Fibroblast of skin of scalp (primary cell): ENCODE measurements around the gene SYCE1.
"Not testable (repeated sequence)": the region's sequence is repeated elsewhere in the genome, so short reads cannot be mapped to it uniquely, and the experiment has no call there.

ENCODE experiments used
- DNase-seq: peaks from one replicate; pipeline ENCODE4 v3.0.0-alpha.2; 2013

Gene SYCE1

DNA sequence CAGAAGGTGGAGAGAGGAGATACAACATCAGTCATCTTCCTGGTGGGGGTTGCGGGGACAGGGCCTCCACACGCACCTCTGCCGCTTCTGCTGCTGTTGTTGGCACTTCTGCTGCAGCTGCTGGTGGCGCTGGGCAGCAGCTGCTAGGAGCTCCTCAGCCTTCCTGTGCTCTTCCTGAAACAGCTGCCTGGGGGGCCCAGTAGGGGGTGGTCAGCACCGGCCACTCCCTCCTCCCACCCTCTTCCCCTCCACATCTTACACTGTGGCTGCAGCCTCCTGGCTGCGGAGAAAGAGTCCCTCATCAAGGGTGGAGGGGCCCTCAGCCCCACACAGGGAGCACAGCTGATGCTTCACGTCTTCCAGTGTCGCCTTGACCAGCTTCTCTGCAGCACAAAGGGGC, 9.9 kb downstream of the SYCE1 start:
- DNase-seq, result no peak

DNA sequence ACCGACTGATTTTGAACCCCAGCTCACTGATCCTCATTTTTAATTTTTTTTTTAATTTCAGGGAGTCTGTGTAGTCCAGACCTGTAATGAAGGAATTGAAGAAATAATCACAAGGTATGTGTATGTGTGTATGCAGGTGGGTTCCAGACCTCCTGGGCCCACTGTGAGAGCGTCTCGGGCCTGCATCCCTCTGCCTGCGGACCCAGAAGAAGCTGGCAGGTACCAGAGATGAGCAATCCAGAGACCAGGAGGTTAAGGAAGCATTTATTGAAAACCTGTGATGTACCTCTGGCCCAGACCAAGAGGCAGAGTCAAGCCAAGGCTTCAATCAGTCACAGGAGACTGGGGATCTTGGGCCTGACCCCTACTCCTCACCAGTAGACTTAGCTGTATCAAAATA, 10.8 kb downstream of the SYCE1 start:
- DNase-seq, result no peak

DNA sequence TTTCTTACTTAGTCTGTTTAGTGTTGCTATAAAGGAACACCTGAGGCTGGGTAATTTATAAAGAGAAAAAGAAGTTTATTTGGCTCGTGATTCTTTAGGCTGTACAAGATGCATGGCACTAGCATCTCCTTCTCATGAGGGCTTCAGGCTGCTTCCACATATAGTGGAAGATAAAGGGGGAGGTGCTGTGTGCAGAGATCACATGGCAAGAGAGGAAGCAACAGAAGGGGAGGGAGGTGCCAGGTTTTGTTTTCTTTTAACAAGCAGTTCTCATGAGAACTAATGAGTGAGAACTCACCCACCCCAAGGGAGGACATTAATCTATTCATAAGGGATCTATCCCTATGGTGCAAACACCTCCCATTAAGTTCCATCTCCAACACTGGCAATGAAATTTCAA, 20.9 kb downstream of the SYCE1 start:
- no peak for DNase-seq

DNA sequence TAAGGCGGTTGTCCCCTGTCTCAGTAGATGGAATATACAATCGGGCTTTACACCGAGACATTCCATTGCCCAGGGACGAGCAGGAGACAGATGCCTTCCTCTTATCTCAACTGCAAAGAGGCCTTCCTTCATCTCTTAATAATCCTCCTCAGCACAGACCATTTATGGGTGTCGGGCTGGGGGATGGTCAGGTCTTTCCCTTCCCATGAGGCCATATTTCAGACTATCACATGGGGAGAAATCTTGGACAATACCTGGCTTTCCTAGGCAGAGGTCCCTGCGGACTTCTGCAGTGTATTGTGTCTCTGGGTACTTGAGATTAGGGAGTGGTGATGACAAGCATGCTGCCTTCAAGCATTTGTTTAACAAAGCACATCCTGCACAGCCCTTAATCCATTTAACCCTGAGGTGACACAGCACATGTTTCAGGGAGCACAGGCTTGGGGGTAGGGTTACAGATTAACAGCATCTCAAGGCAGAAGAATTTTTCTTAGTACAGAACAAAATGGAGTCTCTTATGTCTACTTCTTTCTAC, 23.9 kb downstream of the SYCE1 start:
- DNase-seq, result not testable (repeated sequence)

DNA sequence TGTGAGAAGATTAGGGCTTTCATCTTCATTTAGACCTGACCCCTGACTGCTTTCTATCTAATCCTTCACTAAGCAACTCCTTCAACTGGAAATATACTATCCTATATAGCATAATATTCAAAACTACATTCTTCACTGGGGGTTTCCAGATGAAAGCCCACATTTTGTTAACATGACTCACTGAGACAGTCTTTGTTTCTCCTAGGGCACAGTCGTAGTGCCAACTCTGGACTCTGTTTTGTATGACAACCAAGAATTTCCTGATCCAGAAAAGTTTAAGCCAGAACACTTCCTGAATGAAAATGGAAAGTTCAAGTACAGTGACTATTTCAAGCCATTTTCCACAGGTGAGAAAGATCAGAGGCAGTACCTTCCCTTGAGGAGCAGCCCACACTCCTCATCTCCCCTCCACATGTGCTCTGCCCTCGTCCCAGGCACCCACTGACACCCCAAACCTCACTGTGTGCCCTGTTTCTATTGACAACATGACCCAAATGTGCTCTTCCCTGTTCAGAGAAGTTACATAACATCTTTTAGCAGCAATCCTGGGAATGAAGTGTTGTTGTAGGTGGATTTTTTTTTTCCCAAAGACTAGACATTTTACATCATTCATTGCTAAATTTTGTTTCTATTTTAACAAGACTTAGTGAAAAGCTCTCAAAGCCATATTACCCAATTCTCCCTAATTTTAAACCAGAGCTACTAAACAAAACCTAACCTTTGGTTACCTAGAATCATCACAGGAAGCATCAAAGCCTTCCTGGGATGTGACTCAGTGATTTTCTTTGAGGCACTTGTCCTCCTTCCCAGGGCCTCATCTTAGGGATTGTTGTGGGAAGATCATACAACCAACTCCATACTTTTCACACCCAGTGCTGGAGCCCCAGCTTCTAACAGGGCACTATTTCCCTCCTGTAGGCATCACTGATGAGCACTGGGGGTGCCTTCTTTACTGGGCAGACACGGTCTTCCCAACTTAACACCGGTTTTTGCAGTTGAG, 27.5 kb downstream of the SYCE1 start:
- no peak for DNase-seq

DNA sequence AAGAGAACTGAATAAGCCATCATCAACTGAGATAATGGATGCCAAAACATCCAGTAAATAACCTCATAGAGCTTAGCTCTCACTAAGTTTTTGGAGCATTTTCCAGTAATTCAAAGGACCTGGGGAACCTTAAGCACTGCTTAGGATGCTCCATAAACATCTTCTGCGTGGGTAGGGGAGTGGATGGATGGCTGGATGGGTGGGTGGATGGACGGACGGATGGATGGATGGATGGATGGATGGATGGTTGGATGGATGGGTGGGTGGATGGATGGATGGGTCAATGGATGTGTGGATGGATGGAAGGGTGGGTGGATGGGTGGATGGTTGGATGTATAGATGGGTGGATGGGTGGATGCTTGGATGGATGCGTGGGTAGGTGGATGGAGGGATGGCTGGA, 29.2 kb downstream of the SYCE1 start:
- DNase-seq, result no peak

DNA sequence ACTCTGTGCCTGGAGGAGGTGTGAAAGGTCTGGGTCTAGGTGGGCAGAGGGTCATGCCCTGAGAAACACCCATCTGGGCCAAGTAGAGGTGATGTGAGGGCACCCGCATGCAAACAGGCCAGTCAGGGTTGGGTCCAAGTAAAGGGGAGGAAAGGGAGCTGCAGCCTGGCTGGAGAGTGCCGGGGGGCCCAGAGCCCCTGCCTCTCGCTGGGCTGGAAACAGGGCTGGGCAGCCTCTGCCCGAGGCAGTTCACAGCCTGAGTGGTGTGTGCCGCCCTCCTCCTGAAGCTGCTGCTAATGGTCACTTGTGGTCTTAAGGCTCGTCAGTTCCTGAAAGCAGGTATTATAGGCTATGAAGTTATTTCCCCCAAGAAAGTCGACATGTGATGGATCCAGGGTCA, 31.0 kb downstream of the SYCE1 start:
- no peak for DNase-seq

DNA sequence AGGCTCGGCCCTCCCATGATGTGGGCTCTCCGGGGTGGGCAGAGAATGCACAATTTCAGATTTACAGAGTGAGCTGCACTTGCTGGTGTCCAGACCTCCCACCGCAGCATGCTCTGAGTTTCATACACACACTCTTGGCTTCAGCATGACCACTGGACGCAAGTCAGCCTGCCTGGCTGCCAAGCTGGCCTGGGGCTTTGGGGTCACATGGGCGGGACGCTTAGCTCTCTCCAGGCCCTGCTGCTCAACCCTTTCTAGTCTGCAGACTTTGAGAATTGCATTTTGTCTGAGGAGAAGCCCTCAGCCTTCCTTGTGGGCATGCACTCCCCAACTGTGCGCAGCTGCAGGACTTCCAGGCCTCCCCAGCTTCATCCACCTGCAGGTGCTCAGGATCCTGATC, 32.5 kb downstream of the SYCE1 start:
- no peak for DNase-seq

DNA sequence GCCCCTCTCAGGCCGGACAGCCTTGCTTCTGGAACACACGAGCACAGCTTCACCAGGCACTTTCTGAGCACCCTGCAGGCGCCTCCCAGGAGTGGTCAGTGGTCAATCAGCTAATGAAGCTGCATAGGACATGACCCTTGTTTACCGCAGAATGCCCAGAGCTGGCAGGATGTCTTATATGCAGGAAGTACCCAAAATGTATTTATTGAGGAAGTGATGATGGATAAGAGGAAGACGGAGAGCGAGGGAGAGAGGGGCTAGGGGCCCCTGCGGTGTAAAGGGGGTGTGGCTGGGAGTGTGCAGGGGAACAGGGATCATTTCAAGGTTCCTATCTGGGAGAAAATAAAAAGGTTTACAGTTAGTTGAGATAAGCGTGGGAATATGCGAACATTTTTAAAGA, 34.9 kb downstream of the SYCE1 start:
- DNase-seq, result no peak

DNA sequence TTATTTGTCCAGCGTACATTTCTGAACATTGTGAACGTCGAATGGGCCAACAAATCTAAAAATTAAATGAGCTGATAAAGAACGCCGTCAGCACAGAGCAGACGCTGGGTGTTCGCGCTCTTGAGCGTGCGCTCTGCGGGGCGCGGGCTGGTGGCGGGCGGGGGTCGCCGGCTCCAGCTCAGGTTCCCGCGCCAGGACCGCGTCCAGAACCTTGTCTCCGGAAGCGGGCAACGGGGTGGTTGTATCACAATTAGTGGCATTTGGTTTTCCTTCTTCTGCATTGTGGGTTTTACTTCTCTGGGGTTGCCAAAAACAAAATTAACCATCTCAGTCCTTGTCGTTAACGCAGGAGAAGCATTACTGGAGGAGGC, 35.8 kb downstream of the SYCE1 start:
- no peak for DNase-seq

DNA sequence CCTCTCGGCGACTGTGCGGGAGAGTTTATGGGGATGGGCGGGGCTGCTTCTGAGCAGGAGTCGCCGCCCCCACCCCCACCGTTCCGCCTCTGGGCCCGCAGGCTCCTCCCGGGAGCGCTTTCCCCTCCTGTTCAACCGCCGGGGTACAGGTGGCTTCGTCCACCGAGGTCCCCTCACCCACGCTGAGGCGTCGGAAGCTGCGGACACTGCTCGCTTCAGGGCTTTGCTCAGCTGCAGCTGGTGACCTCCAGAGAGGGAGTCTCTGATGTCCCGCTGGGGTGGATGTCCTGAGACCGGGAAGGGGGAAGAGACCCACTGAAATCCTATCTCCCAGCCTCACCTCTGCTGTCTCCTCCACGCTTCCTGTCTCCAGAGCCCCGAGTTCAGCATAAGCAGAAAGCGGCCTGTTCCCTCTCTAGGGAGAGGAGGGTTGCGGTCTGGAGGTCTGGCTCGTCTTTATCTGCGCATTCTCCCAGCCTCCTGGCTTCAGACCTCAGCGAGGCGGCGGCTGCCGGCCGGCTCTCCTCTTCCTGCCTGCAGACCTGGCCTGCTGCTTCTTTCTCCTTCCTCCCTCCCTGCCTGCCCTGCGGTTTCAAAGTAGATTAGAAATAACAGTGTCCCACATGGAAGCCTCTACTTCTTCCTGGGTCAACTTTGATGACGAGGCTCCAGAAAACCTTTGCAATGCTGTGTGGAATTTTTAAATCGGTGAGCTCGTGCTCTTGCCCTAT, 36.4 kb downstream of the SYCE1 start:
- DNase-seq, result peak; percentile 4

DNA sequence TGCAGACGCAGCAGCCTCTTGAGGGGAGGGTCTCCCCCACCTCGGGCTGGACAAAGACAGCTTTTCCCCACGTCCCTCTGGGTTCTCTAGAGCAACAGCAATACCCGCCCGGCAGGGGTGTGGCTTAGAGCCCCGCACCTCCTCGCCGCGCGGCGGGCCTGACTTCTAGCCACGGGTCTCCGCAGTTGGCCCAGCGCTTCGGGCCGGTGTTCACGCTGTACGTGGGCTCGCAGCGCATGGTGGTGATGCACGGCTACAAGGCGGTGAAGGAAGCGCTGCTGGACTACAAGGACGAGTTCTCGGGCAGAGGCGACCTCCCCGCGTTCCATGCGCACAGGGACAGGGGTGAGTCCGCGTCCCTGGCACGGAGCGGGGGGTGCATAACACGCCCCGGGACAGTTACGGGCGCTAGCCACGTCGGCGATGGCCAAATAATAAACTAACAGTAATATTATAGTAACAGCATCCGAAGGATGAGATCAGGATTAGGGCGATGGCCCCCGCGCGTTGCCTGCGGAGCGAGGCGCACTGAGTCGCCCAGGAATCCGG, 37.0 kb downstream of the SYCE1 start:
- DNase-seq, result no peak

DNA sequence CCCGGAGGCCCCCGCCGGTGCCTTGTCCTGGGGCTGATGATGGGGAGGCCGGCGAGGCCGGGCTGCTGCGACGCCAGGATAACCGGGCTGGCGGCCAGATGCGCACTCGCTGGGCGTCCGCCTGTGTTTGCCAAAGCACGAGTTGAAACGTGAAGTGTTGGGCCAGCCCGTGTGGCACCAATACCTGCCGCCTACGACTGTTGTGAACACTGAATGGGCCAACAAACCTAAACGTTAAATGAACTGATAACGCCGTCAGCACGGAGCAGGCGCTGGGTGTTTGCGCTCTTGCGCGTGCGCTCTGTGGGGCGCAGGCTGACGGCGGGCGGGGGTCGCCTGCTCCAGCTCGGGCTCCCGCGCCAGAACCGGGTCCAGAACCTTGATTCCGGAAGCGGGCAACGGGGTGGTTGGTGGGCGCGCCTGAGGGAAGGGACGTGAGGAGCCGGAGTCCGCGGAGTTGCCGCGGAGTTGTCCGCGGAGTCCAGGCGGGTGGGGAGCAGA, 37.6 kb downstream of the SYCE1 start:
- no peak for DNase-seq

DNA sequence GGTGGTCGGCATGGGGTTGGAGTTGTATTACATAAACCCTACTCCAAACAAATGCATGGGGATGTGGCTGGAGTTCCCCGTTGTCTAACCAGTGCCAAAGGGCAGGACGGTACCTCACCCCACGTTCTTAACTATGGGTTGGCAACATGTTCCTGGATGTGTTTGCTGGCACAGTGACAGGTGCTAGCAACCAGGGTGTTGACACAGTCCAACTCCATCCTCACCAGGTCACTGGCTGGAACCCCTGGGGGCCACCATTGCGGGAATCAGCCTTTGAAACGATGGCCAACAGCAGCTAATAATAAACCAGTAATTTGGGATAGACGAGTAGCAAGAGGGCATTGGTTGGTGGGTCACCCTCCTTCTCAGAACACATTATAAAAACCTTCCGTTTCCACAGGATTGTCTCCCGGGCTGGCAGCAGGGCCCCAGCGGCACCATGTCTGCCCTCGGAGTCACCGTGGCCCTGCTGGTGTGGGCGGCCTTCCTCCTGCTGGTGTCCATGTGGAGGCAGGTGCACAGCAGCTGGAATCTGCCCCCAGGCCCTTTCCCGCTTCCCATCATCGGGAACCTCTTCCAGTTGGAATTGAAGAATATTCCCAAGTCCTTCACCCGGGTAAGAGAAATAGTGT, 38.3 kb downstream of the SYCE1 start, which contains the start of gene CYP2E1:
Gene CYP2E1 (plus strand): TSS at position 407 of the 632 bp plus-strand sequence. CDS start 33 bp downstream, at position 440.
- no peak for DNase-seq

DNA sequence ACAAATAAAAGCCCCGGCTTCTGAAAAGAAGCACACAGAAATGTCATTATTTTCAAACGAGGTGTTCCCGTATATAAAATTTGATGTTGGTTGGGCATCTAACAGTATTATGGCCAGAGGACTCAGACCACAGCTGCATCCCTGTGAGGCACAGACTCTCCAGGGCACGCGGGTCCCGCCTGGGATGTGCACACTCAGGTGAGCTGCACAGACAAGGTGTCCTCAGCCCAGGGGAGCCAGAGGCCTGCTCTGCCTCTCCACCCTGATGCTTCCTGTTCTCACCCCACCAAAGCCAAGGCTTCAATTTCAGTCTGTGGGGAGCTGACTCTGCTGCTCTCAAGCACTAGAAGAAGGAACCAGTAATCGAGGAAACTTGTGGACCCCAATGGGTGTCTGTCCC, 39.9 kb downstream of the SYCE1 start:
- DNase-seq, result no peak

DNA sequence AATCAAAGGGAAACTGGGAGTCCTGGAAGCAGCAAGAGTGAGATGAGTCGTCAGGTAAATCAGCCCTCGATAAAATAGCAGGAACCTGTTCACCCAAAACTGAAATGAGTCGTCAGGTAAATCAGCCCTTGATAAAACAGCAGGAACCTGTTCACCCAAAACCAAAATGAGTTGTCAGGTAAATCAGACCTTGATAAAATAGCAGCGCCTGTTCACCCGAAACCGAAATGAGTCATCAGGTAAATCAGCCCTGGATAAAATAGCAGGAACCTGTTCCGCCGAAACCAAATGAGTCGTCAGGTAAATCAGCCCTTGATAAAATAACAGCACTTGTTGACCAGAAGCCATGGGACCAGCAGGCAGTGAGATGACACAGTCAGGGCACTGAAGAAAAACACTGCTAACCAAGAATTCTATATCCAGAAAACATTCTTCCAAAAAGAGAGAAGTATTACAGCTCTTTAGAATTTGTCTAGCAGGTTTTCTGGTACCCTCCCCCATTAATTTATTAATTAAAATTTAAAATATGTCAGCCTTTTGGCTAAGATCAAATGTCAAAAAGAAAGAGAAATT, 41.7 kb downstream of the SYCE1 start:
- DNase-seq, result no peak

DNA sequence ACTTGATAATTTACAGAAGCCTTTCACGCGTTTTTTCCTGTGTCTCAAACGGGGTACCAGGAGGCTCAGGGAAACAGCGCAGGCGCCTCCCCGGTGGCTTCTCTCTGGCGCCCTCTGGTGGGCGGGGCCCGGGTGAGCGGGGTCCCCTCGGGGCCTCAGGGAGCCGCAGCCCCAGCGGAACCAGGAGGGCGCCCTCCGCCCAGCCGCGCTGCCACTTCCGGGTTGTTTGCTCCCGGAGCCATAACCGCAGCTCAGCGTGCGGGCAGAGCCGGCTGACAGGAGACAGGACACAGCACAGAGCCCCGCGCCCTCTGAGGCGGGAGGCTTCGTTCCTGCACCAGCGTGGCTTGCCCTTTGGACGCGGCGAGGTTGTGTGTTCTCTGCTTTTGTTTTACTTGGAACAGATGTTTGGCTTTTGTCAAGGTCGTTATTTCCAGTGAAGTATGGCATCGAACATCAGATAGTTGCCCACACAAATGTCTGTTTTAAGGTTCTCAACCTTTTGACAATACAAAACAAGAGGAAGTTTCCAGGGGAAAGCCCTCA, 45.1 kb downstream of the SYCE1 start:
- DNase-seq, result peak; percentile 66

DNA sequence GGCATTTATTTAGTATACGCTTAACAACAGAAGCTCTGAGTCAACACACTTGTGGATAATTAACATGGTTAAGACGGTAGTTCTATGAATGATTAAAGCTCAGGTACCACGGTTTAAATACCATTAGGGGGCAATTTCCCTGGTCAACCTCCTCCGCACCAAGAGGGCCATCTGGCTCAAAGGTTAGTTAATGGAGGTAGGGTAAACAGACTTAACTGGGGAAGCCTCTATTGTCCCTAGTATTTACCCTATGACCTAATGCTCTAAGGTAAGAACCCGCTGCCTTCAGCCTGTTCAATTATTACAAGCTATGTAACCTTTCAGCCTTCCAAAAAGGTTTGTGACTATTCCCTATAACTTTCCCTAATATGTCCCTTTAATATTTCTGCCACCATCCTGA, 46.9 kb downstream of the SYCE1 start:
- DNase-seq, result not testable (repeated sequence)

DNA sequence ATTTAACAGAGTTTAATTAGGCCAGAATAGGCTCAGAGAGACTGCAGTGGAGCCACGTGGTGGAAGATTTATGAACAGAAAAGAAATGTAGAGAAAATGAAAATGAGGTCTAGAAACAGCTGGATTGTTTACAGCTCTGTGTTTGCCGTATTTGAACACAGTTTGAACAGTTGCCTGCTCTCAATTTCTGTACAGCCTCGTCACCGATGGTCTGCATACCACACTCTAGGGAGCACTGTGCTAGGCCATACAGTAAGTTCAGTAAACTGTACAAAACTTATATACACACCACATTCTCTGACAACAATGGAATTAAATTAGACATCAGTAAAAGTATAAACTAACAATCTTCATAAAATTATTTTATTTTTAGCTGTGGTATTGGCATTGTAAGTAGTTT, 49.3 kb downstream of the SYCE1 start:
- no peak for DNase-seq

DNA sequence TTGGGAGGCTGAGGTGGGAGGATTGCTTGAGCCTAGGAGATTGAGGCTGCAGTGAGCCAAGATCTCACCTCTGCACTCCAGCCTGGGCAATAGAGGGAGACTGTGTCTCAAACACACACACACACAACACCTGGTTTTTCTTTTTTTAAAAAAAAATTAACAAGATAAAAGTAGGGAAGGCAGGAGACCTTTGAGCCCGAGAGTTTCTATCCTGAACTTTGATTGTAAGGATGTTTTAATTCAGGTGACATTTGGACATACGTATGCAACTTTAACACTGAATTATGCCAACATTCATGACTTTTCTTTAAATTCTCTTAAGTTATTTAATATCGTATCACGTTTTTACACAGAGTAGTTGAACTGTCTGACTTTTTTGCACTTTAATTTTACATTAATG, 49.9 kb downstream of the SYCE1 start:
- DNase-seq, result no peak

DNA sequence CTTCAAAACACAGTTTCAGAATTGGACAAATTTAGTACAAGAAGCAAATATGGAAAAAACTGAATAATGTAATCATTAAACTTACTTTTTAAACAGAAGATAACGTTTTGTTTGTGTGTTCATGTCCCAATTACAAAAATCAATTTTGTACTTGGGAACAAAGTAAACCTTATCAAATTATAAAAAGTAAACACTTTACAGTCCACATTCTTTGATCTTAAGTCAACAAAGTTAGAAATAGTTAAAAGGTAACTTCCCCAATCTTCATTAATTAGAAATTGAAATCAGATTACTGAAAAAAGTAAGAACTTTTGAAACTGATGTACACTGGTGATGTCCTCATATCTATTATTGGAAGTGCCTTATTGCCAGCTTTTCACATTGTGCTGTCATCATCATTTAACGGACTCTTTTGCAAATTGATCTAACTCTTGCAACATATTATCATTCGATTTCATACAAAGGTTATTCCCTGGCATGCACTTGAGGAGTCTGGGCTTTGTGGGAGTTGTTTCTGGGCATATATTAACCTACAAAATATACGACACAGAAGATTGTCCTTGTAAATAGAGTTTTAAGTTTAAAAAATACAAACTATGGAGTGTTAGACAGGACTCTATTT, 53.4 kb downstream of the SYCE1 start:
- DNase-seq, result no peak
